NCI-H2196 (cell line): ENCODE data around the gene SULT4A1.

Source experiments
- DNase-seq: peaks from one replicate; lab custom pipeline; 2025; ENCODE audit not compliant: unreplicated experiment; lab: John Stamatoyannopoulos, UW

The SULT4A1 gene

DNA sequence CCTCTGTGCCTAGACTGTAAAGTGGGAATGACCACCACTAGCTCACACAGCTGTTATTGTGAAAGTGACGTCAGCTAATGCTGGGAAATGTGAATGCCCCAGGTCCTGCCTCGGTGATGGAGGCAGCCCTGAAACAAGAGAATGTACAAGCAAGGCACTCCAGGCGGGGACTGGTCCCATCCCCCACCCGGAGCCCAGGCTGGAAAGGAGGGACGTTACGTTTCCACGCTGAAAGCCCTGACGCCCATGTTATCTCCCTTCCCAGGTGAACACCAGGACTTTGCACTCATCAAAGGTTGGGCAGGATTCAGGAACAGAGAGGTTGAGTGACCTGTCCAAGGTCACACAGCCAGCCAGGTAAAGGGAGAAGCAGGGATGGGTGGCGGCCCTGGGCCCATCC is 784 bp downstream of the SULT4A1 start:
- no peak for DNase-seq

DNA sequence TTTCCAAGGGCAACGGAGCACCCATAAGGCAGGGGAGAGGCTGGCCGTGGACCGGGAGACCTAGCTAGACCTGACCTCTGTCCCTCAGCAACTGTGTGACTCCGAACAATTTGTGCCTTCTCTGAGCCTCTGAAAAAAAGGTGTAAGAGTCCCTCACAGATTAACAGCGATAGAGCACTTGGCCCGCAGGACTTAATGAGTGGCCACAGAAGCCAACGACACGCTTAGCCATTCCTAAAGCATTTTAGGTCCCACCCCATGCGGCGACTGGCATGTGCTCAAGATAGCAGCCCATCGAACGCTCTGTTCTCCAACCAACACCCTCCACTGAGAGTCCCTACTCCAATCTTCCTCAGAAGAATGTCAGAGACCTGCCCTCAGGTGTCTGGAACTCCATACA is 1.5 kb downstream of the SULT4A1 start:
- DNase-seq: no peak

DNA sequence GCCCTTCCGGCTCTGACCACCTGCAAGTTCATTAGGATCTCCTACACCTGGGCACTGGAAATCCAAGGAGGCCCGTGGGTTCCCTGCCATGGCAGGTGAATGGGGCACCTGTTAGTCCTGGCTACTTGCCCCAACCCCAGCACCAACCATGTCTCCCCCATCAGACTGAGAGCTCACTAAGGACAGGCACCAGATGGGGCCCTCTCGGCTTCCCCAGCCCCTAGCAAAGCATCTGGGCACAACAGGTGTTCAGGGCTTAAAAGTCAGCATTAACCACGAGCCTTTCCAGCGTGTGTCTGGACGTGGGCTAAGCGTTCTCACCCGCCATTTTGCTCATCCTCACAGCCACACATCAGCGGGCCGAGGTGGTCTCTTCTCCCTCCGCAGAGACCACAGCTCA is 2.2 kb downstream of the SULT4A1 start:
- no peak for DNase-seq

DNA sequence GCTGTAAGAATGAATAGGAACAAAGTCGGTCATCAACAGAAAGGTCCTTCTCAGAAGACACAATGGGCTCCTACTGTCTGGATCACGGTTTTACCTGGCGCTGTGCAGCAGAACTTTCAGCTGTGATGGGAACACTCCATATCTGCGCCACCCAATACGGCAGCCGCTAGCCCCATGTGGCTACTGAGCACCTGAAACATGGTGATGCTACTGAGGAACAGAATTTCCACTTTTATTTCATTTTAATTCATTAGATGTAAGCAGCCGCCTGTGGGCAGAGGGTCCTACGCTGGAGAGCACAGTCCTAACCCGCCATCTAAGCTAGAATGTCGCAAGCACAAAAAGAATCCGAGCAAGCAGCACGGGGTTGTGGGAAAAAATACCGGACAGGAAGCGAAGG is 2.7 kb downstream of the SULT4A1 start:
- DNase-seq: no peak

DNA sequence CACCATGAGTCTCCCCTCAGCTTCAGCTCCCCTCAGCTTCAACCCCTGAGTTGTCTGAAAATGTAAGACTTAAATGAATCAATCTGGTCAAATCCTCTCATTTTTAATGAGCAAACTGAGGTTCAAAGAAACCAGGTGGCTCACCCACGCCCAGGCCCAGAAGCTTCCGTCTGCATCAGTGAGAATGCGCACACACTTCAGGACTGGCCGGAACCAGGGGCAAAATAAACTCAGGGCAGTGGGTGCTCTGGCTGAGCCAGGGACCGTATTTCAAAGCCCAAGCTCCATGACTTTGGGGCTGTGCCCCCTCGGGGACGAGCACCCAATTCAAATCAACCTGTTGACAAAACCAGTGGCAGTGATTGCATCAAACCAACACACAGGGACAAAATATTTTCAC is 3.1 kb downstream of the SULT4A1 start:
- DNase-seq: no peak

DNA sequence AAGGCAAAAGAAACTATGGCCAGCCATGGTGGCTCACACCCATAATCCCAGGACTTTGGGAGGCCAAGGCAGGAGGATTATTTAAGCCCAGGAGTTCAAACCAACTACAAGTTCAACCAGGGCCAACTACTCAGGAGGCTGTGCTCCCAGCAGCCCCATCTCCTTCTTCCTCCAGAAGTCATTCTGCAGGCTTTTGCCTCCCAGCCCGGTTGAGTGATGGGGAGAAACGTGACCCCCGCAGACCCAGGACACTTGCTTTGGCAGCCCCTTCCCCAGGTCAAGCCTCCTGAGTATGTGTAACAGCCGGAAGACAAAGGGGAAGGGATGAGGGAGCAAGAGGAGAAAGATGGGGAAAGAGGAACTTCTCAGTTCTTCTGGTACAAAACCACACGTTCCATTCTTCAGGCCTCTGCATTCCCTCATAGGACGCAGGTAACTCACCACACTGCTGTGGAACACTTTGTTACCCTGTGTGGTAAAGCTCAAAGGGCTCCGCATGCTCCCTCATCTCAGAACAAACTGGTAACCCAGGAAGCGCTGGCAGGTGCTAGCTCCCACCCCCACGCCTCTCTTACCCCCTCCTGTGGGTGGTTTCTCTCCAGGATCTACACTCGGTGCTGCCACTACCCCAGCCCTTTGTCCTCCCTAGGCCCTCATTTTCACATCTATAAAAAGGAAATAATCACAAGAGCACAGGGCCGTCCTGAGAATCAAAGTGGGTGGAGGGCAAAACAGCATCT is 4.0 kb downstream of the SULT4A1 start:
- no peak for DNase-seq

DNA sequence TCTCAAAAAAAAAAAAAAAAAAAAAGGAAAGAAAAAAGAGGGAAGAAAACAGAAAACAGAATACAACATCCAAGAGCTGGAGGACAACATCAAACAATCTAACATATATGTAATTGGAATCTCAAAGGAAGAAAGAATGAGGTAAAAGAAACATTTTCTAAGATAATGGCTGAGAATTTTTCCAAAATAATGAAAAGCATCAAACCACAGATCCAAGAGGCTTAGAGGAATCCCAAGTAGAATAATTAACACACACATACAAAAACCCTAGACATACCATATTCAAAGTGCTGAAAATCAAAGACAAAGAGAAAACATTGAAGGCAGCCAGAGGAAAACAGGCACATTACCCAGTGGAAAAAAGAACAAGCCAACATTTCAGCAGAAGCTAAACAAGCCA is 4.9 kb downstream of the SULT4A1 start:
- no peak for DNase-seq

DNA sequence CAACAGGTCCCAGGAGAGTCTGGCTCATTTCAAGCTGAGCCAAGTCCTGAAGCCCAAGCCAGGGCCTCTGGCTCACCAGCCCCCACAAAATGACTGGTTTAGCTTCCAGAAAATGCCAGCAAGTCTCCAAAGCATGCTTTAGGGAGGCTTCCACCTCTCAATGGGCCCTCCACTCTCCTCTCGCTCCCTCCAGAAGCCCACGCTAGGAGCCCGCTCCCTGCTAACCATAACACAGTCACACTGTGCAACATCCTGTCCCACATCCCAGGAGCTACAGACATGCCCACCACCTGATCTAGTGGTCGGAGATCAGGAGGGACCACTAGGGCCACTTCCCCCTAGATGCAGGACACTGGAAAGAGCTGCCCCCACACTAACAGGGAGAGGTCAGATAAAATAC is 6.9 kb downstream of the SULT4A1 start:
- DNase-seq: no peak

DNA sequence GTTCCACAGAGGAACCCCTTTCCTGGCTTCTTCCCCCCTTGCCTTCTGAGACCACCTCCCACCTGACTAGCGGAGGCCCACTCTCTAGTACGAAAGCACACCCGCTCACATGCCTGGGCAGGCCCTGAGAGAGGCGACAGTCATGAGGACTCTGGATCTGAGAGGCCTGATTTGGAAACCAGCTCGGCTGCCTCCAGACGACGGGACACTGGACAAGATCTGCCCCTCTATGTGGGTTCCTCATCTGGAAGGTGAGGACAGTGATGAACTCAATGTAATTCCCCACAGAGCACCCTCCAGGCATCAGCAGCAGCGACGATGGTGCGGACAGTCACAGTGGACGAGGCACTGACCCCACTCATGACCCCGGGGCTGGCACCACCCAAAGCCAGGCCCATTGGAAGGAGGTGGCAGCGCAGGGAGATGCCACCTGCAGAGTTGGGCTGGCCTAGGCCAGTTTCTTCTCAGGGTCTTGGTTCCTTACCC is 7.5 kb downstream of the SULT4A1 start:
- no peak for DNase-seq

DNA sequence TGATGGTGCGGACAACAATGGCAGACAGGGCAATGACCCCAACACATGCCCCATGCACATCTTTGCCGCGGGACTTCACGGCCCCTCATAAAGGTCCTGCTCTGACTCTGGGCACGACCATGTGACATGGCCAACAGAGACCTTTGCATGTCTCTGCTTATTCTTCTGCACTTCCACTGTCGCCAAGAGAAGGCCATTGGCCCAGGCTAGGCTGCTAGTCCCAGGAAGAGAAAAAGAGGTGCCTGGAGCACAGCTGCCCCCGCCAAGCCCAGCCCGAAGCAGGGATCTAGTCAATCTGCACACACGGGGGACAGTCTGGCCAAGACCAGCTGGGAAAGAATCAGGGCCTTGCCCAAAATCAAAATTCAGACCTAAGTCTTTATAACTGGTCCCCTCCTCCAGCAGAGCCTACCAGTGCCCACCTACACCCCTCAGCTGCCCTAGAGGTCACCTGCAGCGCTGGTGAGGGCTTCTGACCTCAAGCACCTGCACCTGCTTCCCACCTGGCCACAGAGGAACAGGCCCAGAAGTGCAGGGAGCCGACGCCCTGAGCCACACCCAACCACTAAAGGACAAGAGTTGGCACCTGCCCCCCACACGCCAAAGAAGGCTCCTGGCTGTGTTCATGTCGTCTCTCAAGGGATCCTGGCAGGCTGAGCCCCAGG is 8.1 kb downstream of the SULT4A1 start:
- no peak for DNase-seq

DNA sequence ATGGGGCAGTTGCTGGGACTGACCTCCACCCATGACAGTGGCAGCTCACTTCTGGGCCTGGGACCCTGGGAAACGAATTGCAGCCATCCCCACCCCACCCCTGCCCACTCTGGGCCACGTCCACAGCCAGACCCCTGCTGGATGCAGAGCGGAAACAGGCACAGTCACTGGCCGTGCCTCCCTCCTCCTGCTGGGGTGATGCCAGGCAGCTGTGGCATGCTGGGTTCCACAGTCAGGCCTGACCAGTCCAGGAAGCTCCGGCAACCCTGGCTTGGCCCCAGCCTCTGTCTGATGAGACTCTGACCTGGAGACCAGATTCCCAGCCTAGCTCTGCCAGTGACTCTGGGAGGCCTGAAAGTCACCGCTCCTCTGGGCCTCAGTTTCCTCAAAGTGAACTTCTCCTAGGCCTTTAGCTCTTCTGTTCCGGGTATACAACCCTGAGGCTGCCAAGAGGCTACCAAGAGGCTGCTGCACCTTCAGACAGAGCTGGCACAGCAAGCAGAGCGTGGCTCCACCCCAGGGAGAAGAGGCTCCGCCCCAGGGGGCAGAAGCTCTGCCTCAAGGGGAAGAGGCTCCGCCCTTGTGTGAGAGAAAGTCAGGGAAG is 8.9 kb downstream of the SULT4A1 start:
- no peak for DNase-seq

DNA sequence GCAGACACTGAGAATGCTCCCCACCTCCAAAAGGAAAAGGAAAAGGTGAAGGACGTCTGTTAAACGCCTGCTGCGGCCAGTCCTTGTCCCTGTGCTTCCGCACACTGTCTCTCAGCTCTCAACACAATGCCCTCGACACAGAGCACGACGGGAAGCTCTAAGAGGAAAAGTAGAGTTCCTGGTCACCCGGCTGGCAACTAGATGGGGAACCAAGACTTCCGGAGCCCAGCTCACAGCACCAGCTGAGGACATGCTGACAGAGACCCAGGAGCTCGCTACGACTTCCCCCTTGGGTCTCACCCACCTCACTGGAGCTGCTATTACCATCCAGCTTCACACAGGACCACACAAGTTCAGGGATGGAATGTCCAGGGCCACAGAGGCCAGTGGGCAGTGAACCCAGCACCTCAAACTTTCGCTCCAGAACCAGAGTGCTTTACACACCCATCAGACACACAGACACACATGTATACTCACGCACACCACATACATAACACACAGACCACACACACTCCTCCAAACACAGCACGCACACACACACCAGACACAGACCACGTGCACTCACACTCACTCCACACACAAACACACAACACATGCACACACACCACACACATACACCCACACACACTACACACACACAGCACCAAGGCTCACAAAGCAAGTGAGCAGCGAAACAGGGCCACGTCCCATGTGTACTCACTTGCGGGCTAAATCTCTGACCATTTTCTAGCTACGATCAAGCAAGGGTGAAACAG is 9.6 kb downstream of the SULT4A1 start:
- no peak for DNase-seq

DNA sequence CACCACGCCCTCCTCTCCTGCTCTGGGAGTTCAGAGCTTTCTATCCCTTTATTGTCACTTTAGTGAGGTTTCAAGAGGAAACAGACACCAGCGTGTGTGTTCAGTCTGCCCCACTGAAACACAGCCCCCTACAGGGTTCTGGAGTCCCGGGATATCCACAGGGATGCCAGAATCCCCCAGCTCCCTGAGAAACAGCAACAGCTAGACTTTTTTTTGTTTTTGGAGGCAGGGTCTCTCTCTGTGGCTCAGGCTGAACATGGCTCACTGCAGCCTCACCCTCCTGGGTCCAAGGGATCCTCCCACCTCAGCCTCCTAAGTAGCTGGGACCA is 10.4 kb downstream of the SULT4A1 start:
- no peak for DNase-seq

DNA sequence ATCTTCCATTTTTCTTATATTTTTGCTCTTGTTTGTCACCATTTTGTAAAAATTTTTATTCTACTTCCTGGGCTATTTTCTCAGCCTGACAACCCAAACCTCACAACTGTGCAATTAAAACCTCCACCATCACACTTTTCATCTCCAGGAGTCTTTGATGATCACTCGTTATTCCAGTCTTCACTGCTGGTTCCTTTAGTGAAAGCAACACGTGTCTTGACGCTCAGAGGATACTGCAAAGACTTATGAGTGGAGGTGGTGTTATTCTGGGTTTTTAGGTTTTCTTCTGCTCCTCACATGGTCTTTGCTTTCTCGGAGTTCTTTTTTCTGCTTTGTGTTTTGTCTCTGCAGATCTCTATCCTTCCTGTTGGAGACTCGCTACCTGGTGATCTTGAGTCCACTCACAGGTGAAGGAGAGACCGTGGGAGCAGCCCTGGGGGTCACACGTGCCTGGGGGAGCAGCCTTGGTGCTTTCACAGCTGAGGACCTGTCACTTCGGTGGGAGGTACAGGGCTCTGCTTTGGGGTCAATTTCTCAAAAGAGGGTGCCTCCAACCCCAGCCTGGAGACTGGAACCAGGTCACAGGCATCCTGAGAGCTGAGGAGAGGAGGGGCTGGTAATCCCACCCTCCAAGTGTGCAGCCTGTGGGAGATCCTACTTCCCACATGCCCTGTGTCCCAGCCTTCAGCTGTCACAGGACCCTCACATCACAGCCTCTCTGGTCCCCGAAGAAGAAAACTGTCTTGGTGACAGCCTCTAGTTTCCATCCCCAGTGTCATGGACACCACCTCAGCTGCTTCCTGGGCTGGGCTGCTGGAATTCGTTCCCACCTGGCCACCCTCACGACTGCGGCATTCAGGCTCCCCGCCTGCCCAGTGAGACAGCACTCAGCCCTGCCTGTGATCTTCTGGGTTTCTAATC is 11.0 kb downstream of the SULT4A1 start:
- no peak for DNase-seq

DNA sequence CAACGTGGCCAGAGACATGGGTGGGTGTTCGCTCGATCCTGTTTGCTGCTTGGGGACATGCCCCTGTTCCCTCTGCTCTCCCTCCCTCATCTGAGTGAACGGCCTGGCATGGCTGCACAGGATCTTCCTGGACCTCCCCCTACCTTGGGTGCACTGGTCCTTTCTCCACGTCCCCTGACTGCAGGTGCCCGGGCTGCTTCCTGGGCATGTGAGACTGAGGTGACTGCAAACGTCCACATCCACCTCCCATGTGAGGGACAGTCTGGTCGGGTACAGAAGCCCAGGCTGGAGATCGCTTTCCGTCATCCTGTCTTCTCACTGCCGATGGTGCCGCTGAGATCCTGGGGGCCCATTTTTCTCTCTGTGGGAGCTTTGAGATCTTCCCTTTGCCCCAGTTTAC is 11.8 kb downstream of the SULT4A1 start:
- DNase-seq: no peak

DNA sequence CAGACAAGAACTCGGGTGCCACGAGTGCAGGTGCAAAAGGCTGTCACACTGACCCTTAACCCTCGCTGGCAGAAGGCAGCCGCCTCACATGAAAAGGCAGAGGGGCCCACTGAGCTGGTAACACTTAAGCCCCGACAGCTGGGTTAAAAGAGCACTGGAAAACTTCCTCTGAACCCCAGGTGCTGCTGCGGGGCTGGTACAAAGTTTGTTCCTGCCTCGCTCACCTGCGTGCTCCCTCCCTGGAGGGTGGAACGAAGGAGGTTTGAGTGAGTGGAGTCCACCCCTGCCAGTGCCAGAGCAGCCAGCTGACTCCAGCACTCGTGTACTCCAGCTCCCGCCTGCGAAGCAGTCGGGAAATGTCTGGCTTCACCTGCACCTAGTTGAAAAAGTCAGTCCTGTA is 12.6 kb downstream of the SULT4A1 start:
- DNase-seq: no peak

DNA sequence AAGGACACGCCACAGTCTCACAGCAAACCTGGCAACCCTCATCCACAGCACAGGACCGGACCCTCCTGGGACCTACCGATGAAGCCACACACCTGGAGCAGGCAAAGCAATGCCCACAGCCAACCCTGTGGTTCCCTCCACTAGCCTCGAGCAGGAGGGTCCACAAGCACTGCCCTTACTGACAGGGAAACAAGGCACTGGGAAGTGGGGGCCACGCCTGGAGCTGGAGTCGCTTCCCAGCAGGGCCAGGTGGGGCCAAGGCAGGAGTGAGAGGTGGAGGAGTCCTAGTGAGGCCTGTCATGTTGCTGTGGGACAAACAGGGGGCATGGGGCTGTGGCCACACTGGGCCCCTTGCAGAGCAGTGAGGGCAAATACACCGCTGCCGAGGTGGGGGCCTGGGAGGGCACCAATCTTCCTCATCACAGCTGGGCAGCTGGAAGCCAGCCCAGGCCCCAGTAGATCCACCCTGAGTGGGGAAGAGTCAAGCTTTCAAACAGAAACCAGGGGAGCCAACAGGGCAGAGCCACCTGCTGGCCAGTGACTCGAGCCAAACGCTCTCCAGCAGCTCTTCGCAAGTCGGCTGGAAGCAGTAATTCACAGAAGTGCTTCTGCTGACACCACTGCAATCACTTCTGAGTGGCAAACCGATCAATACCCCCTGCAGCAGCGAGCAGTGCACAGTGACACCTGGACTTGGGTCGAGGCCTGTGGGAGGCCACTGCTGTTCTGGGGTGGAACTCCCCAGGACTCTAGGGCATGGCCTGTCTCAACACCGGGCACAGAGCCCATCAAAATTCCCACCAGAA is 13.7 kb downstream of the SULT4A1 start:
- DNase-seq: peak; percentile 77

DNA sequence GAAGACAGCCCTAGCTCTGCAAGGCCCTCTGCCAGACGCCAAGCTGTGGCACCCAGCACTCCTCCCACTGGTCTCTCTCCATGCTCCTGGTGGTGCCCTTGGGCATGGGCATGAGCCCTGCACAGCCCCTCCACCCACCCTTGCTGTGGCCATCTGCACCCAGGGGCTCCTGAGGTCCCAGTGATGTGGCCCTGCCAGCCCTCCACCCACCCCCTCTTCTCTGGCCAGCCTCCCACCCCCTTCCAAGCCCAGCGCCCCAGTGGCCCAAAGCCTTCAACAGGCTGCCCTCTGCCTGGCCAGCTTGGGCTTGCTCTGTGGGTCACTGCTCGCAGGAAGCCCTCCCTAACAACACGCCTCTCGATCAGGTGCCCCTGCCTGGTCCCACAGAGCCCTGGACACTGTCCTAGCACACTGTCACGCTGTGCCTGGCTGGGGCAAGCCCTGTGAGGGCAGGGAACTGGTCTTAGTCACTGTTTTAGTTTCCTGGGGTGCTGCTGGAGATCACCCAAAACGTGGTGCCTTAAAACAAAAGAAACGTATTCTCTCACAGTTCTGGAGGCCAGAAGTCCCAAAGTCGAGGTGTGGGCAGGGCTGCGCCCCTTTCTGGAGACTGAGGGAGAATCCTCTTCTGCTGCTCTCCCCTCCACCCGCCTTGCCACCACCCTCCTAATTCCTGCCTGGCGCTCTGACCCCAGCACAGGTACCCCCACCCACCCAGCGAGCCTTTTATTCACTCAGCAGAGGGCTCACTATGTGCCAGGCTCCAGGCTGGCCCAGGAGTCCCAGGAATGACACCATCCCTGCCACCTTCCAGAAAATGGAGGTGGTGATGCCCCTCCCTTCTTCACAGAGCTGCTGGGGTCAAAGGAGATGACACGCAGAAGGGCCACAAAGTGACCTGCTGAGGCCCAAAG is 14.7 kb downstream of the SULT4A1 start:
- no peak for DNase-seq

DNA sequence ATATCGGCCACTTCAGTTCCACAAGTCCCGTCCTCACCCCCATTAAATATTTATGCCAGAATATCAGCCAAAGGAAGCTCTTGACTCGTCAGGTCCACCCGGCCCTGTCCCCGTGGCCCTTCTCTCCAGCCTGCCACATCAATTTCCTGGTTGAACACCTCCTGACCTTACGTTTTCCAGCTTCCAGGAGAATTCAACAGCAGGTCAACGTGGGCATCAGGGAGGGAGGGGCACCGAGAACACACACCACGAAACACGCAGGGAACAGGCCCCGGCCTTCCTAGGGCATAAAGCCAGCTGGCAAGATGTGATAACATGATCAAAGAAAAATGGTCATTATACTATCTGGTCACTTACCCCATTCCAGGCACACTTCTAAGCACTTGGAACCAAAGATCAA is 15.3 kb downstream of the SULT4A1 start:
- no peak for DNase-seq
